B cell (primary cell): ENCODE measurements around the gene XPO6.

Experiments
- EZH2 ChIP-seq: IDR thresholded peaks from 2 replicates; pipeline ENCODE4 v1.6.1; 2012; ENCODE audit warnings: borderline replicate concordance, low read depth, mild to moderate bottlenecking, moderate library complexity, low read length; ENCODE audit not compliant: insufficient read depth, poor library complexity, severe bottlenecking
- TF ChIP-seq, protein P1 (sequence below): fragments of 200-600 bp; IDR thresholded peaks from one replicate; pipeline ENCODE4 v1.8.0; 2022; ENCODE audit warnings: antibody characterized with exemption, mild to moderate bottlenecking

GRCh38 chr16:28210264-28210663, 1.5 kb downstream of the XPO6 start:
- no peak for TF ChIP-seq EZH2
- TF ChIP-seq, protein P1, sequence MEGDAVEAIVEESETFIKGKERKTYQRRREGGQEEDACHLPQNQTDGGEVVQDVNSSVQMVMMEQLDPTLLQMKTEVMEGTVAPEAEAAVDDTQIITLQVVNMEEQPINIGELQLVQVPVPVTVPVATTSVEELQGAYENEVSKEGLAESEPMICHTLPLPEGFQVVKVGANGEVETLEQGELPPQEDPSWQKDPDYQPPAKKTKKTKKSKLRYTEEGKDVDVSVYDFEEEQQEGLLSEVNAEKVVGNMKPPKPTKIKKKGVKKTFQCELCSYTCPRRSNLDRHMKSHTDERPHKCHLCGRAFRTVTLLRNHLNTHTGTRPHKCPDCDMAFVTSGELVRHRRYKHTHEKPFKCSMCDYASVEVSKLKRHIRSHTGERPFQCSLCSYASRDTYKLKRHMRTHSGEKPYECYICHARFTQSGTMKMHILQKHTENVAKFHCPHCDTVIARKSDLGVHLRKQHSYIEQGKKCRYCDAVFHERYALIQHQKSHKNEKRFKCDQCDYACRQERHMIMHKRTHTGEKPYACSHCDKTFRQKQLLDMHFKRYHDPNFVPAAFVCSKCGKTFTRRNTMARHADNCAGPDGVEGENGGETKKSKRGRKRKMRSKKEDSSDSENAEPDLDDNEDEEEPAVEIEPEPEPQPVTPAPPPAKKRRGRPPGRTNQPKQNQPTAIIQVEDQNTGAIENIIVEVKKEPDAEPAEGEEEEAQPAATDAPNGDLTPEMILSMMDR: no peak
